Endometrial microvascular endothelial cells (primary cell): Measurements from ENCODE around the gene CCNG2. TPM values are rescaled to one million over a fixed set of nuclear protein-coding genes. Genes with fewer than 3 reads are reported as not detected.

ENCODE experiments used
- in situ Hi-C: cut with HindIII; loops from 2 replicates; pipeline ENCODE4 v1.10.0; 2017; ENCODE audit warnings: low sequenced_read_pairs, low pct_unique_long_range_greater_than_20kb; ENCODE audit errors: inconsistent ontology term
- total RNA-seq: library from RNA; depleted of rRNA; stranded (reverse); fragments of >200 nt; gene quantifications from one replicate; pipeline ENCODE4 v1.2.3, GENCODE V29; 2015; ENCODE audit errors: inconsistent ontology term

The CCNG2 gene
- total RNA-seq, 1 donor from 2014 or later, result 8.5 TPM

DNA sequence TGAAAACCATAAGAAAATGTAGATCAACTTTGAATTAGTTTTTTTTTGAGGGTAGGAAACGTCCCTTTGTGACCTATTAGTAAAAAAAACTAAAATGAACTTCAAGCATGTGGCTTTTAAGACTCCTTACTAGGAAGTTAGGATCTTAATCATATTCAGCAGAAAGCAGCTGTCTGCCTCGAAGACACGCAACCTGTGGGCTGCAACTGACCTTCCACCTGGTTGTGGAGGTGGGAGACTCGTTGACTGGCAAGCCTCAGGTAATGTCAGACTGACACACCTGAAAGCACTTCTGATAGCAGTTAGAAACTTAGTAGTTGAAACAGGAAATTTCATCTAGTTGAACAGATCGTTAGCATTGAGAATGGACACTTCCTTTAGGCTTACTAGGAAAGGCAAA, 37.4 kb downstream of the CCNG2 start:
- in situ Hi-C loops, result no loop called here

DNA sequence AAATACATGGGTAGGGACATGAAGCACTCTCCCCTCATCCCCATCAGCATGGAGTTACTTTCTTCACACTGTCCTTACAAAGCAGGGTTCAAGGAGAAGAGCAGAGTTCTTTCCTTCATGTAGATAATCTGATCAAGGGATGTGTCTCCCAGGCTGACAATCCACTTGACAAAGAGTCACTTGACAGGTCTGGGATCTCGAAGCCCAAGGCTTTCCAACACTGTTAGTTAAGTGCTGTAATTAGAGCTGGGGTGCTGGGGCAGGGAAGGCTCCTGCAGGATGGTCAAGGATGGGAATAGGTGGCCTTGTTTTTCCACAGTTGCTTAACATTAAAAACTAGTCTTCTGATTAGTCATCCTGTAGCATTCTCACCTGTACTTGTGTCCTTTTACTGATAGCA, 38.0 kb downstream of the CCNG2 start:
- in situ Hi-C loops, result no loop called here

DNA sequence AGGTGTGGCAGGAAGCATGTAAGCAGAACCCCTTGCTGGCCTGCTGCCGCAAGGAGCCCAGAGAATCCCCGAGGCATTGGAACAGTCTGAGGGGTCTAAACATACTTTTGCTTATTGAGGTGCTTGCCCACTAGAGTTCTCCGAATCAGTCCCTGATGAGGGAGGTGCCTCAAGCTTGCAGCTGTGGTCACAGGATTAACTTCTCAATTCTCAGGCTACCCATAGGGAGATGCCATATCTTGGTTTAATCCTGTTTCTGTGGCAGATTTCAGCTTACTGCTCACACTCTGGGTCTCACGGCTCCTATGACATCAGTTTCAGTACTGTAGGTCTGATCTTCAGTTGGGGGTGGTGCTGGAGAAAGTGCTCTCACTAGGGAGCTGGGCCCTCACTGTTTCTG, 39.9 kb downstream of the CCNG2 start:
- in situ Hi-C loops, result no loop called here

DNA sequence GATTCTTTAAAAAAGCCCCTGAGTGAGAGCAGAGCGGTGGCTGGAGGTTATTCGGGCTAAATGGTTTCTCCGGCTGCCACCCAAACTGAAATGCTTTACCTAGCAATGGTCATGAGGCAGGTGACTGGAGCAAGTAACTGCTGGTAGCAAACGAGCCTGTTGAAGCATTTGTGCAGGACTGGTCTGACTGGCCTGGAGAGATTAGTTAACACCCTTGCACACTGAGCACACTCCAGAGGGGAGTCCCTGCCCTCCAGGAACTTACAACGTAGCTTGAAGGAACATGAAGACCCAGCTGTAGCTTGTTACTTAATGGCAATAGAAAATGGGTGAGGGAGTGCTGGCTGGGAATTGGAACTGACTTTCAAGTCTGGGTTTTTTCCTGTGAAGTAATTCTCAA, 40.4 kb downstream of the CCNG2 start:
- in situ Hi-C loops, result no loop called here

DNA sequence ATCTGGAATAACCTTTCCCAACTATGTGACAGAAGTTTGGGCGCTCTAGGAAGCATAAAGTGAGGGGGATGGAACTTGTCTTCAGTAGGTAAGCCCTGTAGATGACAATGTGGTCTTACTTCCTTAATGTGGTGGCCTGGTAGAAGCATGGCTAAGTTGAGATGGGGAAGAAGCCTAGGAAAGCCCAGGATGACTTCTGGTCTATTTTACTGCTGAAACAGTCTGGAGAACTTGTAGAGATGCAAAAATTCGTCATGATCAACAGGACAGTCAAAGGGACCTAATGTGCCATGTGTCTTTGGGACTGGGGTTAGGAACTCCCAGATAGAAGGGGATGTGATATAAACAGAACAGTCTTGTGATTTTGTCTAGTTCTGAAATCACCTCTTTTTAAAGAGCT, 40.8 kb downstream of the CCNG2 start:
- in situ Hi-C loops, result no loop called here

GRCh38 chr4:77199276-77199675, 42.3 kb downstream of the CCNG2 start:
- in situ Hi-C loops, result no loop called here

GRCh38 chr4:77199701-77200100, 42.7 kb downstream of the CCNG2 start:
- in situ Hi-C loops, result no loop called here

GRCh38 chr4:77201343-77201742, 44.3 kb downstream of the CCNG2 start:
- in situ Hi-C loops, result no loop called here

- in situ Hi-C loops, result no loop called here
Observed at GRCh38 chr4:77201857-77202256, 44.9 kb downstream of the CCNG2 start.

DNA sequence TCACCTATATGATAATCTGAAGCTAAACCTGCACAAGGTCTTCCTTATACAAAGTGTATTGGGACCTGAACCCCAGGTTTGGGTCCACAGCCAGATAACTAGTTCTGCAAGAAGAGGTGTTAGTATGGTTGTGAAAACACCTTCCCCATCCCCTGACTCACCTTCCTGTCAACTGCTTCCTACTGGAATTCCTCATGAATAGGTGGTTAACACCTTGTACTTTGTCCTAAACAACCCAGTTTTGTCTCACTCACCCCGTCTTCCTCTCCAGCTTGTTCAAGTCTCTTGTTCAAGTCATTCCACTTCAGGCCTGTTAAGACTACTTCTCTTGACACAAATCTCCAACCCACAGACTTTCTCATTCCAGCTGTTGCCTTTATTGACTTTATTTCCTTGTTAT, 45.5 kb downstream of the CCNG2 start:
- in situ Hi-C loops, result no loop called here

- in situ Hi-C loops, result no loop called here
Observed at GRCh38 chr4:77203380-77204197, 46.6 kb downstream of the CCNG2 start.

DNA sequence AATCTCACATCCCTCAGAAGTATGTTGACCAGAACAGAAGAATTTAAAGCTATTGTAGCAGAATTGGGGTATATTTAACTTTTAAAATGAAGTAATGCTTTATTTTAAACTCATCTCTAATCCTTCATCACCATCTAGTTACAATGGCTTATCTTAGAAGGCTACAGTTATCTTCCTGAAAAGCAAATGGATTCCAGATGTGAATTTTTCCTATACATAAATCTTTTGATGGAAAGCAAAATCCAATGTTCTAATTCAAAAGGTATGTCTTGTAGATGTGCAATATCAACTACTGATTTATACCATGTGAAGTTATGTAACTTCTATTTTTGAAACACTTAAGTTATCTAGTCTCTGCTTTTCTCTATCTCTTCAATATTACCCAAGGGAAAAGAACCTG, 47.6 kb downstream of the CCNG2 start:
- in situ Hi-C loops, result no loop called here

DNA sequence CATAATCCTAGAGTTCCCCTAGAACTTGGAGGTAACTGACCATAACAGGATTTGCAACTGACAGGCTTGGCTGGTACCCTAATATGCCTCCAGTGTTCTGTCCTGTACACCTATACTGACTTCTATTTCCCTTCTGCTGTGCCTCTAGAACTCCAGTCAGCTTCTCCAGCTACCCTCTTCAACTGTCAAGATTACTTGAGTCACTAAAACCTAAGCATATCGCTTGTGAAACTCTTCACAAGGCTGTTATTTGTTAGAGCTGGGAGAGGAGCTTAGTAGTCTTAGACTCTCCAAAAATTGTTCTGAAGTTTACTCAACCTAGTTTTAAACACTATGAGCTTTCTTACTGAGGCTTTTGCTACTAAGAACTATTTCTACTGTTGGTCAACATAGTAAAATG, 52.0 kb downstream of the CCNG2 start:
- in situ Hi-C loops, result no loop called here

- in situ Hi-C loops, result no loop called here
Observed at GRCh38 chr4:77209936-77210335, 52.9 kb downstream of the CCNG2 start.

DNA sequence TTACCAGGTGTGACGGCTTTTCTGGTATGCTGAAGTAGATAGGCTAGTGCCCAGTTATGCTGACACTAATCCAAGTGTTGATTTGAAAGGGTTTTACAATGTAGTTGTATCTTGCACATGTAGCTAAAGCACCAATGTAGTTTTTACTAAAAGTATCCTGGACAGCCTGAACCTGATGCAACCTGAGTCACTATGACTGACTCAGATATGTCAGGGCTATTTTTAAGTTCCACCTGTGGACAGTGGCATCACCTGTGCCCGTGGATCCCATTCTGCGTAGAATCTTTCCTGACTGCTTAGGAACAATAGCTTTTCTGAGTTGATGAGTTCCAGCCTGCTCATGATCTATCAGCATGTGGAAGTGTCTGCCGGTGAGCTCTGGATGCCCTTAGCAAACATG, 58.1 kb downstream of the CCNG2 start:
- in situ Hi-C loops, result no loop called here

GRCh38 chr4:77217526-77217925, 60.5 kb downstream of the CCNG2 start:
- in situ Hi-C loops, result no loop called here

GRCh38 chr4:77219266-77219665, 62.3 kb downstream of the CCNG2 start:
- in situ Hi-C loops, result no loop called here
